Gastroesophageal sphincter (tissue), 3 donors: ENCODE measurements around the gene PPM1M.

Experiments
- CTCF ChIP-seq, 4 experiments: fragments of 200-600 bp in 2 of 4; fragments of 450-650 bp in 2 of 4; sonication (generic) in 1 of 4; IDR thresholded peaks; one replicate each; pipeline ENCODE4 v1.5.1; 2017 to 2019; ENCODE audit warnings: antibody characterized with exemption in 4 of 4, mild to moderate bottlenecking in 2 of 4, moderate library complexity in 2 of 4
- EP300 ChIP-seq: sonication (generic); formaldehyde crosslinking; IDR thresholded peaks from one replicate; pipeline ENCODE4 v1.6.1; 2017; ENCODE audit warnings: antibody characterized with exemption, mild to moderate bottlenecking
- POLR2A ChIP-seq, 2 donors: fragments of 450-650 bp; IDR thresholded peaks; one replicate each; pipeline ENCODE4 v1.6.1; 2017; ENCODE audit warnings: antibody characterized with exemption in 2 of 2, mild to moderate bottlenecking in 2 of 2, moderate library complexity in 1 of 2
- POLR2AphosphoS5 ChIP-seq: sonication (generic); formaldehyde crosslinking; IDR thresholded peaks from one replicate; pipeline ENCODE4 v1.6.1; 2017; ENCODE audit warnings: antibody characterized with exemption

GRCh38 chr3:52215351-52215750 lies 30.2 kb upstream of the PPM1M start:
- TF ChIP-seq CTCF (IDR thresholded peaks at IDR 0.05), result no peak
- TF ChIP-seq POLR2A (IDR thresholded peaks at IDR 0.05), result no peak
- TF ChIP-seq EP300, result no peak
- TF ChIP-seq POLR2AphosphoS5, result no peak
